Measurements from ENCODE around the gene MS4A10.

Gene MS4A10

DNA sequence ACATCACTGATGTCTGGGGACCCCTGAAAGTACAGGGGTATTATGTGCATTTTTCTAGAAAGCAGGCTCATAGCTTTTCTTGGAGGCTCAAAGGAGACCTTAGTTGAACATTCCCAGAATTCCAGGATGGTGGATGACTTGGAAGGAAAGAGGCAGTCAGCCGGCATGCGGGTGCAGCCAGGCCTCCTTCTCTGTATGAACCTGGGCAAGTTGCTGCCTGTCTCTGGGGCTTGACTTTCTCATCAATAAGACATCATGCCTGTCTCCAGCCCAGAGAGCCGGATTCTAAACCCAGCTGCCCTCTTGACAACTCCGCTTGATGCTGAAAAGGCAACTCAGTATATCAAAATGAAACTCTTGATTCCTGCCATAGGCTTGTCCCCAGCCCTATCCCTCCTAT, 15.9 kb upstream of the MS4A10 start:
- no peak overlapping the region for H3K4me3 ChIP-seq (ENCODE audit: low read depth, low read length)
- TF ChIP-seq MYC (IDR thresholded peaks at IDR 0.05; ENCODE audit: low read depth, low read length), result no peak
- TF ChIP-seq, protein P1, sequence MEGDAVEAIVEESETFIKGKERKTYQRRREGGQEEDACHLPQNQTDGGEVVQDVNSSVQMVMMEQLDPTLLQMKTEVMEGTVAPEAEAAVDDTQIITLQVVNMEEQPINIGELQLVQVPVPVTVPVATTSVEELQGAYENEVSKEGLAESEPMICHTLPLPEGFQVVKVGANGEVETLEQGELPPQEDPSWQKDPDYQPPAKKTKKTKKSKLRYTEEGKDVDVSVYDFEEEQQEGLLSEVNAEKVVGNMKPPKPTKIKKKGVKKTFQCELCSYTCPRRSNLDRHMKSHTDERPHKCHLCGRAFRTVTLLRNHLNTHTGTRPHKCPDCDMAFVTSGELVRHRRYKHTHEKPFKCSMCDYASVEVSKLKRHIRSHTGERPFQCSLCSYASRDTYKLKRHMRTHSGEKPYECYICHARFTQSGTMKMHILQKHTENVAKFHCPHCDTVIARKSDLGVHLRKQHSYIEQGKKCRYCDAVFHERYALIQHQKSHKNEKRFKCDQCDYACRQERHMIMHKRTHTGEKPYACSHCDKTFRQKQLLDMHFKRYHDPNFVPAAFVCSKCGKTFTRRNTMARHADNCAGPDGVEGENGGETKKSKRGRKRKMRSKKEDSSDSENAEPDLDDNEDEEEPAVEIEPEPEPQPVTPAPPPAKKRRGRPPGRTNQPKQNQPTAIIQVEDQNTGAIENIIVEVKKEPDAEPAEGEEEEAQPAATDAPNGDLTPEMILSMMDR (IDR thresholded peaks at IDR 0.05; ENCODE audit: low read depth, low read length), result no peak
- TF ChIP-seq, protein P2, sequence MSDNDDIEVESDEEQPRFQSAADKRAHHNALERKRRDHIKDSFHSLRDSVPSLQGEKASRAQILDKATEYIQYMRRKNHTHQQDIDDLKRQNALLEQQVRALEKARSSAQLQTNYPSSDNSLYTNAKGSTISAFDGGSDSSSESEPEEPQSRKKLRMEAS (IDR thresholded peaks at IDR 0.05; ENCODE audit: low read depth, low read length), result no peak
- TF ChIP-seq POLR2A (IDR thresholded peaks at IDR 0.05; ENCODE audit: extremely low read depth, insufficient read length), result no peak
- no peak for DNase-seq (ENCODE audit: low read depth)

DNA sequence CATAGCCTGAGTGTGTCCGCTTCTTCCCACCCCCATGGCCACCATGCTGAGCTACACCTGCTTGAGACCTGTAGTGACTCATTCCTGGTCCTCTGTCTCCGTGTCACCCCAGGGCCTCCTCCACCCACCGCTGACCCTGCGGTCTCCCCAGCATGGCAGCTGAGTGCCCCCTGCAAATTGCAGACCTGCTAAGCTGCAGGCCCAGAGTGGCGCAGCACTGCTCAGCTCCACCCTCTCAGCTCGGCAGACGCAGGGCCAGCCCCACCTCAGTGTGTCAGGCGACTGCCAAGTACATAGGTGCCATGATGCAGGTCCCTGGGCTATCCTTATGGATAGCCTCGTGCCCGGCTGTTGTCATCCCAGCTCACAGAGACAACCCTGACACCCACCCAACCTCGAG, 15.3 kb upstream of the MS4A10 start:
- TF ChIP-seq MYC (IDR thresholded peaks at IDR 0.05; ENCODE audit: low read depth, low read length) (no peak), POLR2A (IDR thresholded peaks at IDR 0.05; ENCODE audit: extremely low read depth, insufficient read length) (no peak)
- TF ChIP-seq, protein P1 (IDR thresholded peaks at IDR 0.05; ENCODE audit: low read depth, low read length), result no peak
- TF ChIP-seq, protein P2 (IDR thresholded peaks at IDR 0.05; ENCODE audit: low read depth, low read length), result no peak
- DNase-seq (ENCODE audit: low read depth), result no peak
- H3K4me3 ChIP-seq (ENCODE audit: low read depth, low read length), result no peak overlapping the region

DNA sequence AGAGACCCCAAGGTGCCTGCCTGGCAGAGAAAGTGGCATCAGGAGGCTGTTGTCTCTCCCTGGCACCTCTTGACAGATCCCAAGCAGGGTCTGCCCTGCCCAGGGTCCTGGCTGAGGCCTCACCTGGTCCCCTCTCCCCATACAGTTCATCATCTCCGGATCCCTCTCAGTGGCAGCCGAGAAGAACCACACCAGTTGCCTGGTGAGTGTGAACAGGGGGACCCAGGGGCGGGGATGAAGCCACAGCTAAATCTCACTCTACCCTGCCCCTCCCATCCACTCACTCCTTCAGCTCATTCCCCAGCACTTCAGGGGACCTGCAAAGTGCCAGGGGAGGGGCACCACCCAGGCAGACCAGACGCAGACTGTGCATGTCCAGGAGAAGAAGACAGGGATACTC, 14.0 kb upstream of the MS4A10 start:
- TF ChIP-seq, protein P1 (IDR thresholded peaks at IDR 0.05; ENCODE audit: low read depth, low read length), result no peak
- TF ChIP-seq POLR2A (IDR thresholded peaks at IDR 0.05; ENCODE audit: extremely low read depth, insufficient read length), result no peak
- no peak for TF ChIP-seq MYC (IDR thresholded peaks at IDR 0.05; ENCODE audit: low read depth, low read length)
- TF ChIP-seq, protein P2 (IDR thresholded peaks at IDR 0.05; ENCODE audit: low read depth, low read length), result no peak
- DNase-seq (ENCODE audit: low read depth), result no peak
- no peak overlapping the region for H3K4me3 ChIP-seq (ENCODE audit: low read depth, low read length)

DNA sequence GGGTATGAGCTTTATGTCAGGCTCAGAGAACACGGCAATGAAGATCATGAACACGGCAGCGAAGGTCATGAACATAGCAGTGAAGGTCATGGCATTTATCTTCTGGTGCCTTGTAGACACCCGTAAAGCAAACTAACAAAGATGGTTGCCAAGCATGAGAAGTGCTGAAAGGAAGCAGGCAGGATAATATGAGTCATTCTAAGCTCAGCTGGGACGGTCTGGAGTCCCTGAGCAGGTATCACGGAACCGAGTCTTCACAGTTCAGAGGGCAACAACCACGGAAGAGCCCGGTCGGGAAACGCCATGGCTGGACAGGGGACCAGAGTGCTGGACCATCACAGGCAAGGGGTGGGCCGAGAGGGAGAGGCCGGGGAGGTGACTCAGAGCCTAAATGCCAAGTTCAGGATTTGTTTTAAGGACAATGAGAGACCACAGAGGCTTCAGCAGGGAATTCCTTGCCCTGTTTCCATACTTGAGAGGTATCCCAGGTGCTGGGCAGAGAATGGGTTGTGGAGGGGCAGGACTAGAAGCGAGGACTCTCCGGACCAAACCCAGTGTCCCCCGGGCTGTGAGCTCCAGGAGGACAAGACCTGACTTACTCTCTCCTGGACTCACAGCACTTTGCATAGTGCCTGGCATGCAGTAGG, 13.1 kb upstream of the MS4A10 start:
- TF ChIP-seq, protein P2 (IDR thresholded peaks at IDR 0.05; ENCODE audit: low read depth, low read length), result no peak
- TF ChIP-seq, protein P1 (IDR thresholded peaks at IDR 0.05; ENCODE audit: low read depth, low read length), result no peak
- TF ChIP-seq MYC (IDR thresholded peaks at IDR 0.05; ENCODE audit: low read depth, low read length) (no peak), POLR2A (IDR thresholded peaks at IDR 0.05; ENCODE audit: extremely low read depth, insufficient read length) (no peak)
- DNase-seq (ENCODE audit: low read depth), result no peak
- H3K4me3 ChIP-seq (ENCODE audit: low read depth, low read length), result no peak overlapping the region

DNA sequence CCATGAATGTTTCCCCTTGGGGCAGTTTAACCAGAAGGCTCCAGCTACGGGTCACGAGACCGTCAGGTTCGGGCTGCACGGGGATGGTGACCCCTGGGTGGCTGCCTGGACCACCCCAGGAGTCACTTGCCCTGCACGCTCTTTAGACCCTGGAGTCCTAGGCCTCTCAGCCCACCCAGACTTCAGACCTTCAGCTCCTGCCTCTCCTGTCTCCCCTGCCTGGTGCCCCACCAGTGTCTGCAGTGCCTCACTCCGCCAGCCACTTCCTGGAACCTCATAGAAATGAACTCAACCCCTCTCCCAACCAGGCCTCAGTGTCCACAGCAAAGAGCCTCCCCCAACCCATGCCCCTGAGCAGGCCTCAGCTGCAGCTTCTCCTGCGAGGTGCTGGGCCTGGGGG, 12.5 kb upstream of the MS4A10 start:
- DNase-seq (ENCODE audit: low read depth), result no peak
- H3K4me3 ChIP-seq (ENCODE audit: low read depth, low read length), result no peak overlapping the region
- TF ChIP-seq MYC (IDR thresholded peaks at IDR 0.05; ENCODE audit: low read depth, low read length) (no peak), POLR2A (IDR thresholded peaks at IDR 0.05; ENCODE audit: extremely low read depth, insufficient read length) (no peak)
- TF ChIP-seq, protein P2 (IDR thresholded peaks at IDR 0.05; ENCODE audit: low read depth, low read length), result no peak
- TF ChIP-seq, protein P1 (IDR thresholded peaks at IDR 0.05; ENCODE audit: low read depth, low read length), result no peak
